Muscle layer of colon (tissue), 2 donors: ENCODE measurements around the gene LRSAM1.
A peak's percentile ranks its signal among the peaks of the same experiment; 100 is the strongest.

Source experiments
- H3K27ac ChIP-seq: one replicate; pipeline ENCODE4 v1.7.0; 2013; ENCODE audit warnings: low read depth, mild to moderate bottlenecking, low read length, moderate library complexity
- H3K27me3 ChIP-seq, 2 donors: one replicate each; pipeline ENCODE4 v1.7.0; 2013; ENCODE audit warnings: low read length in 2 of 2, mild to moderate bottlenecking in 2 of 2; ENCODE audit not compliant: insufficient read depth in 2 of 2, control insufficient read depth in 1 of 2
- H3K36me3 ChIP-seq: one replicate; pipeline ENCODE4 v1.7.0; 2013; ENCODE audit warnings: mild to moderate bottlenecking, low read length; ENCODE audit not compliant: insufficient read depth
- H3K4me1 ChIP-seq: one replicate; pipeline ENCODE4 v1.7.0; 2013; ENCODE audit warnings: mild to moderate bottlenecking, low read length; ENCODE audit not compliant: insufficient read depth
- H3K4me3 ChIP-seq, 2 donors: one replicate each; pipeline ENCODE4 v1.7.0; 2013; ENCODE audit warnings: low read length in 2 of 2, low read depth in 1 of 2, mild to moderate bottlenecking in 1 of 2, moderate library complexity in 1 of 2
- H3K9ac ChIP-seq: one replicate; pipeline ENCODE4 v1.7.0; 2013; ENCODE audit warnings: low read length
- H3K9me3 ChIP-seq: one replicate; pipeline ENCODE4 v1.7.0; 2013; ENCODE audit warnings: mild to moderate bottlenecking, low read length
- donor health status: abdominal sarcoma.
- donor health status: Adenocarcinoma of cecum.

Gene LRSAM1

GRCh38 chr9:127509955-127510299 is 58.6 kb downstream of the LRSAM1 start:
- no peaks in the 10 kb centered on the region for H3K27me3 ChIP-seq

GRCh38 chr9:127514468-127514867 is 63.2 kb downstream of the LRSAM1 start:
- Histone ChIP-seq H3K4me1 (peaks cover under 1% of the 10 kb centered on the region), H3K9ac (no peak overlapping the region), H3K27ac (no peak overlapping the region), H3K9me3 (no peaks in the 10 kb centered on the region), H3K36me3 (peaks cover 30% of the 10 kb centered on the region), H3K4me3 (no peak overlapping the region), H3K27me3 (no peaks in the 10 kb centered on the region)

More at GRCh38 chr9:127509955-127510299, 58.6 kb downstream of the LRSAM1 start:
- Histone ChIP-seq H3K27ac (no peak overlapping the region), H3K4me3 (no peak overlapping the region), H3K4me1 (peaks cover 5% of the 10 kb centered on the region), H3K9ac (no peak overlapping the region), H3K9me3 (no peaks in the 10 kb centered on the region), H3K36me3 (peaks cover 32% of the 10 kb centered on the region)

- Histone ChIP-seq H3K36me3 (peaks cover 27% of the 10 kb centered on the region), H3K27me3 (no peaks in the 10 kb centered on the region), H3K4me3 (no peak overlapping the region), H3K9me3 (no peaks in the 10 kb centered on the region), H3K4me1 (peaks cover 14% of the 10 kb centered on the region), H3K9ac (no peak overlapping the region), H3K27ac (no peak overlapping the region)
These were observed 65.7 kb downstream of the LRSAM1 start for GRCh38 chr9:127516835-127517607.

- Histone ChIP-seq H3K27me3 (no peaks in the 10 kb centered on the region), H3K4me3 (no peak overlapping the region), H3K9me3 (no peaks in the 10 kb centered on the region), H3K9ac (no peak overlapping the region), H3K27ac (no peak overlapping the region), H3K36me3 (peaks cover 25% of the 10 kb centered on the region), H3K4me1 (peaks cover 20% of the 10 kb centered on the region)
These were observed 66.3 kb downstream of the LRSAM1 start for GRCh38 chr9:127517620-127518019.

- no peak overlapping the region for H3K27ac ChIP-seq
These were observed 67.0 kb downstream of the LRSAM1 start for GRCh38 chr9:127518091-127518856.

GRCh38 chr9:127519301-127520166 is 68.2 kb downstream of the LRSAM1 start:
- H3K36me3 ChIP-seq: peaks cover 32% of the 10 kb centered on the region
- no peak overlapping the region for H3K4me3 ChIP-seq
- H3K4me1 ChIP-seq: peaks cover 29% of the 10 kb centered on the region
- no peak overlapping the region for H3K9ac ChIP-seq
- H3K27ac ChIP-seq: no peak overlapping the region
- H3K27me3 ChIP-seq: no peaks in the 10 kb centered on the region
- peaks cover 4% of the 10 kb centered on the region for H3K9me3 ChIP-seq

More at GRCh38 chr9:127518091-127518856, 67.0 kb downstream of the LRSAM1 start:
- no peak overlapping the region for H3K4me3 ChIP-seq
- peaks cover 1% of the 10 kb centered on the region for H3K9me3 ChIP-seq
- no peaks in the 10 kb centered on the region for H3K27me3 ChIP-seq
- no peak overlapping the region for H3K9ac ChIP-seq
- peaks cover 24% of the 10 kb centered on the region for H3K36me3 ChIP-seq
- peaks cover 22% of the 10 kb centered on the region for H3K4me1 ChIP-seq

GRCh38 chr9:127520941-127521918 is 69.9 kb downstream of the LRSAM1 start:
- peak overlapping the region; percentile 66 for H3K27ac ChIP-seq
- no peak overlapping the region for H3K9ac ChIP-seq
- peaks cover 44% of the 10 kb centered on the region for H3K36me3 ChIP-seq
- peaks cover 40% of the 10 kb centered on the region for H3K4me1 ChIP-seq
- H3K9me3 ChIP-seq: peaks cover 10% of the 10 kb centered on the region
- no peaks in the 10 kb centered on the region for H3K27me3 ChIP-seq
- H3K4me3 ChIP-seq: peak overlapping the region in 1 of 2 donors; percentile 27

GRCh38 chr9:127521919-127522304 is 70.6 kb downstream of the LRSAM1 start:
- H3K9ac ChIP-seq: no peak overlapping the region
- peak overlapping the region in 1 of 2 donors; percentile 27 for H3K4me3 ChIP-seq
- H3K36me3 ChIP-seq: peaks cover 44% of the 10 kb centered on the region
- H3K4me1 ChIP-seq: peaks cover 40% of the 10 kb centered on the region
- H3K27me3 ChIP-seq: no peaks in the 10 kb centered on the region
- H3K27ac ChIP-seq: peak overlapping the region; percentile 66
- peaks cover 10% of the 10 kb centered on the region for H3K9me3 ChIP-seq

- Histone ChIP-seq H3K9me3 (peaks cover 10% of the 10 kb centered on the region), H3K4me3 (no peak overlapping the region), H3K27ac (no peak overlapping the region), H3K36me3 (peaks cover 36% of the 10 kb centered on the region), H3K4me1 (peaks cover 40% of the 10 kb centered on the region), H3K9ac (no peak overlapping the region), H3K27me3 (no peaks in the 10 kb centered on the region)
These were observed 71.4 kb downstream of the LRSAM1 start for GRCh38 chr9:127522727-127523126.

- Histone ChIP-seq H3K27me3 (no peaks in the 10 kb centered on the region), H3K27ac (no peak overlapping the region), H3K36me3 (peaks cover 33% of the 10 kb centered on the region), H3K9me3 (peaks cover 10% of the 10 kb centered on the region), H3K9ac (no peak overlapping the region), H3K4me3 (no peak overlapping the region), H3K4me1 (peaks cover 40% of the 10 kb centered on the region)
These were observed 72.1 kb downstream of the LRSAM1 start for GRCh38 chr9:127523312-127523851.
